GM19324 (cell line): ENCODE measurements around the gene CEP85L.
"Not testable (repeated sequence)": the region's sequence is repeated elsewhere in the genome, so short reads cannot be mapped to it uniquely, and the experiment has no call there.

Experiments
- ATAC-seq: cut with Tn5 transposase; IDR thresholded peaks from one replicate; pipeline ENCODE4 v1.9.1; 2021; ENCODE audit warnings: mild to moderate bottlenecking, moderate library complexity; ENCODE audit not compliant: unreplicated experiment, low FRiP score

The CEP85L gene

DNA sequence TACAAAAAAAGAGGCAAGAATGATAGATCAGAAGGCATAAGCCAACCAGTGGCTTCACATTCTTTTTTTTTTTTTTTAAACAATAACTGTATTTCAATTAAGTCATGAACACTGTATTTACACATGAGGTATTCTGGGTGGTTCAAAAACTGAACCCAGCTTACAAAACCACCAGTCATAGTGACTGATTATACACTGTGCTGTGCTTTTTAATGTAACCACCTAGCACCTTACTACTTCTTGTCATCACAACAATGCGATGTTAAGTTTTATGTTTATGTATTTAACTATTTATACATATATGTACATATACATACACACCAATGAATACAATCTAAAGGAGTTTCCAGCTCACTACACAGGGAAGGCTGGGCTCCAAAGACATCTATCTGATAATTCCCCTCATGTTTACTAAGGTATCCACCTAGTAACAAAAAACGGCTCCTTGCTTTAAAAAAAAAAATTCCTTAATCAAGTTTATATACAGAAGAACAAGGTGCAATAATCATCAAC, 190.4 kb downstream of the CEP85L start:
- ATAC-seq, result no peak

- ATAC-seq, result no peak
Measured at GRCh38 chr6:118456982-118457381, 194.4 kb downstream of the CEP85L start.

- ATAC-seq, result no peak
Measured at GRCh38 chr6:118451839-118452238, 199.6 kb downstream of the CEP85L start.

DNA sequence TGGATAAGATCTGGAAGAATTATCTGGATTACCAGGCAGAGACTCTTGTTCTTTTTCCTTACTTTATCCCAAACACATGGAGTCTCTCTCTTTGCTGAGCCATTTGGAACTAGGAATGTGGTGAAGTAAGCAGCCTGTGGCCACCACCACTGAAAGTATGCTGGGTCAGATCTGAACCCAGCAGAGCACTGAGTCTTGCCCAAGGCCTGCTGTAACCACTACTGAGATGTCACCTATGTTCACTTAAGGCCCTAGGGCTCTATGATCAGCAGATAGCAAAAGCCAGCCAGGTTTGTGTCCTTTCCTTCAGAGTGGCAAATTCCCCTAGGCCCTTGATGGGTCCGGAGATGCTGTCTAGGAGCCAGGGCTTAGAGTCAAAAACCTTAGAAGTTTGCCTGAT, 206.6 kb downstream of the CEP85L start:
- ATAC-seq, result no peak

GRCh38 chr6:118436482-118436881, 214.9 kb downstream of the CEP85L start:
- ATAC-seq, result no peak

DNA sequence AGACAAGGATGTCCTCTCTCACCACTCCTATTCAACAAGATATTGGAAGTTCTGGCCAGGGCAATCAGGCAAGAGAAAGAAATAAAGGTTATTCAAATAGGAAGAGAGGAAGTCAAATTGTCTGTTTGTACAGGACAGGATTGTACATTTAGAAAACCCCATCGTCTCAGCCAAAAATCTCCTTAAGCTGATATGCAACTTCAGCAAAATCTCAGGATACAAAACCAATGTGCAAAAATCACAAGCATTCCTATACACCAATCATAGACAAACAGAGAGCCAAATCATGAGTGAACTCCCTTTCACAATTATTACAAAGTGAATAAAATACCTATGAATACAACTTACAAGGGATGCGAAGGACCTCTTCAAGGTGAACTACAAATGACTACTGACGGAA, 217.2 kb downstream of the CEP85L start:
- not testable (repeated sequence) for ATAC-seq

DNA sequence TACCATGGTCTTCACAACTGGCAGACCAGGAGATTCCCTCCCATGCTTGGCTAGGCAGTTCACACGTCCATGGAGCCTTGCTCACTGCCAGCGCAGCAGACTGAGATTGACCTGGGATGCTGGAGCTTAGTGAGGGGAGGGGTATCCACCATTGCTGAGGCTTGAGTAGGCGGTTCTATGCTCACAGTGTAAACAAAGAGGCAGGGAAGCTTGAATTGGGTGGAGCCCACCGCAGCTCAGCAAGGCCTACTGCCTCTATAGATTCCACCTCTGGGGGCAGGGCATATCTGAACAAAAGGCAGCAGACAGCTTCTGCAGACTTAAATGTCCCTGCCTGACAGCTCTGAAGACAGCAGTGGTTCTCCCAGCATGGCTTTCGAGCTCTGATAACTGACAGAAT, 230.1 kb downstream of the CEP85L start:
- ATAC-seq, result not testable (repeated sequence)

GRCh38 chr6:118419448-118420394, 231.7 kb downstream of the CEP85L start:
- ATAC-seq, result no peak
